ENCODE data around the gene SLC25A22. TPM values are rescaled to one million over a fixed set of nuclear protein-coding genes. Genes with fewer than 3 reads are reported as not detected.

SLC25A22 gene
- polyA plus RNA-seq, 1 donor (not counting 4 experiments of a cell fraction or from before 2014, with no cell fraction given) = 13.5 TPM

DNA sequence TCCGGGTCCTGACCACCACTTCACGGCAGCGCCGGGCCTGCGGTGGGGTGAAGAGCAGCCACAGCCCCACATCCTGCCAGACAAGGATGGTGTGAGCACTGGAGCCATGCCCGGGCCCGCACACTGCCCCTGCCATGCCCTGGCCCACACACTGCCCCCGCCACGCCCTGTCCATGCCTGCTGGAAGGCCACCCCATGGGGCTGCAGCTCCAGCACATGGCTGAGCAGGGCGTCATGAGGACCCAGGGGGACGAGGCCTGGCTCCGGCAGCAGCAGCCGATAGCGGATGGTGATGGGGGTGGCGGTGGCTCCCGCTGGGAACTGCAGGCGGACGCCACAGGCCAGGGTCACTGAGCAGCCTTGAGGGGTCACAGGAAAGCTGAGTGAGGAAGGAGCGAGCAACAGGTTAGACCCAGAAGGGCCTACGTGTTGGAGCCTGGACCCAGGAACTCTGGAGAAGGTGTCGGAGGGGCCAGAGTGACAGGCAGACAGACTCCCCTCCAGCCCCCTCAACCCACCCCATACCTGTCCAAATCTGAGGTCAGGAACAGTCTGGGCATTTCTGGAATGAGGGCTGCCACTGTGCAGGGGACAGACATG is 4.0 kb upstream of the SLC25A22 start:
- H2AFZ ChIP-seq (ENCODE audit: control insufficient read depth, low read length) = no peak overlapping the region
- no peak overlapping the region for H3K9ac ChIP-seq (ENCODE audit: control insufficient read depth, extremely low read depth, insufficient read depth, low read length)
- TF ChIP-seq, protein P1, sequence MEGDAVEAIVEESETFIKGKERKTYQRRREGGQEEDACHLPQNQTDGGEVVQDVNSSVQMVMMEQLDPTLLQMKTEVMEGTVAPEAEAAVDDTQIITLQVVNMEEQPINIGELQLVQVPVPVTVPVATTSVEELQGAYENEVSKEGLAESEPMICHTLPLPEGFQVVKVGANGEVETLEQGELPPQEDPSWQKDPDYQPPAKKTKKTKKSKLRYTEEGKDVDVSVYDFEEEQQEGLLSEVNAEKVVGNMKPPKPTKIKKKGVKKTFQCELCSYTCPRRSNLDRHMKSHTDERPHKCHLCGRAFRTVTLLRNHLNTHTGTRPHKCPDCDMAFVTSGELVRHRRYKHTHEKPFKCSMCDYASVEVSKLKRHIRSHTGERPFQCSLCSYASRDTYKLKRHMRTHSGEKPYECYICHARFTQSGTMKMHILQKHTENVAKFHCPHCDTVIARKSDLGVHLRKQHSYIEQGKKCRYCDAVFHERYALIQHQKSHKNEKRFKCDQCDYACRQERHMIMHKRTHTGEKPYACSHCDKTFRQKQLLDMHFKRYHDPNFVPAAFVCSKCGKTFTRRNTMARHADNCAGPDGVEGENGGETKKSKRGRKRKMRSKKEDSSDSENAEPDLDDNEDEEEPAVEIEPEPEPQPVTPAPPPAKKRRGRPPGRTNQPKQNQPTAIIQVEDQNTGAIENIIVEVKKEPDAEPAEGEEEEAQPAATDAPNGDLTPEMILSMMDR (optimal IDR thresholded peaks at IDR 0.05 in 1 of 3, IDR thresholded peaks at IDR 0.05 in 1 of 3, conservative IDR thresholded peaks at IDR 0.05 in 1 of 3; ENCODE audit: extremely low read depth in 1 of 3, insufficient read depth in 2 of 3, low read length in 3 of 3) = no peak
- TF ChIP-seq EZH2 (IDR thresholded peaks at IDR 0.05; ENCODE audit: low read length) = no peak
- H3K9me1 ChIP-seq (ENCODE audit: control insufficient read depth, extremely low read depth, insufficient read depth, low read length) = no peaks in the 10 kb centered on the region
- H3K36me3 ChIP-seq (ENCODE audit: control insufficient read depth in 2 of 2, extremely low read depth in 1 of 2, insufficient read depth in 2 of 2, low read length in 2 of 2) = peaks cover 0 to 17% of the 10 kb centered on the region in 2 experiments
- H3K27me3 ChIP-seq (ENCODE audit: control insufficient read depth, extremely low read depth, insufficient read depth, low read length) = no peaks in the 10 kb centered on the region
- H3K4me1 ChIP-seq (ENCODE audit: control insufficient read depth, extremely low read depth, insufficient read depth, low read length) = peaks cover 19% of the 10 kb centered on the region
- no peak overlapping the region for H3K4me3 ChIP-seq (ENCODE audit: control insufficient read depth in 2 of 3, extremely low read depth in 1 of 3, insufficient read depth in 2 of 3, low read depth in 1 of 3, low read length in 3 of 3)
- no peak overlapping the region for H3K27ac ChIP-seq (ENCODE audit: control insufficient read depth, insufficient read depth, low read length)
- H3K9me3 ChIP-seq (ENCODE audit: control insufficient read depth, low read depth, low read length) = no peaks in the 10 kb centered on the region
- dilution Hi-C loops (cut with MboI; ENCODE audit: extremely low pct_ligation_motif_present, low sequenced_read_pairs) = no loop called here
- no peak overlapping the region for H3K4me2 ChIP-seq (ENCODE audit: control insufficient read depth, extremely low read depth, insufficient read depth, low read depth, low read length)
- no peaks in the 10 kb centered on the region for H3K79me2 ChIP-seq (ENCODE audit: control insufficient read depth, insufficient read depth, low read length)
- H4K20me1 ChIP-seq (ENCODE audit: control insufficient read depth, extremely low read depth, insufficient read depth, low read length) = no peaks in the 10 kb centered on the region
- DNase-seq (ENCODE audit: low read depth, low spot score) (no peak), FAIRE-seq (no peak)

DNA sequence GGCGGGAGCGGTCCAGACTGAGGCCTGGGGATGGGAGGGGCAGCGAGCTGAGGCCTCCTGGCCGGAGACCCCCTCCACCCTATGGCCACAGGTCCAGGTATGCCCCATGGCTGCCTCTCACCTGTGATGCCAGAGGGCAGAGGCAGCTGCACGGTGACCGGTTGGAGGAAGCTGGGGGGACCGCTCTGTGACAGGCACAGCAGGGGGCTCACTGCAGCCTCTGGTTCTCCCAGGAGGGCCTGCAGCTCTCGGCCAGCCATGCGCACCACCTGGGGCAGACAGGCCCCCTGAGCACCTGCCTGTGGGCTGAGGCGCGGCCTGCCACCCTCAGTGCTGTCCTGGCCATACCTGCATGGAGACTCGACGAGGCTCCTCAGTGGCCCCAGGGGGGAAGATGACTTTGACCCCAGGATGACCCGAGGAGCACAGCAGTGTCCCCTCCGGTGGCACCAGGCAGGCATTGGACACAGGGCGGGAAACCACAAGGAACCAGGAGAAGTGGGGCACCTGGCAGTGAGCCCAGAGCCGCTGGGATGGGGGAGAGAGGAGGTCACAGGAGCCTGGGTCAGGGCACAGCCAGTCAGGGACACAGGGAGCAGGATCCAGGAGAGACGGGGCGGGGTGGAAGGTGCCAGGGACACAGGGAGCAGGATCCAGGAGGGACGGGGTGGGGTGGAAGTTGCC is 3.2 kb upstream of the SLC25A22 start:
- Histone ChIP-seq H3K36me3 (ENCODE audit: control insufficient read depth in 2 of 2, extremely low read depth in 1 of 2, insufficient read depth in 2 of 2, low read length in 2 of 2) (peaks cover 0 to 17% of the 10 kb centered on the region in 2 experiments), H3K79me2 (ENCODE audit: control insufficient read depth, insufficient read depth, low read length) (no peaks in the 10 kb centered on the region), H3K4me3 (ENCODE audit: control insufficient read depth in 2 of 3, extremely low read depth in 1 of 3, insufficient read depth in 2 of 3, low read depth in 1 of 3, low read length in 3 of 3) (no peak overlapping the region), H3K27me3 (ENCODE audit: control insufficient read depth, extremely low read depth, insufficient read depth, low read length) (no peaks in the 10 kb centered on the region), H3K27ac (ENCODE audit: control insufficient read depth, insufficient read depth, low read length) (no peak overlapping the region), H4K20me1 (ENCODE audit: control insufficient read depth, extremely low read depth, insufficient read depth, low read length) (no peaks in the 10 kb centered on the region), H2AFZ (ENCODE audit: control insufficient read depth, low read length) (no peak overlapping the region), H3K9ac (ENCODE audit: control insufficient read depth, extremely low read depth, insufficient read depth, low read length) (no peak overlapping the region), H3K9me3 (ENCODE audit: control insufficient read depth, low read depth, low read length) (no peaks in the 10 kb centered on the region), H3K4me2 (ENCODE audit: control insufficient read depth, extremely low read depth, insufficient read depth, low read depth, low read length) (no peak overlapping the region), H3K4me1 (ENCODE audit: control insufficient read depth, extremely low read depth, insufficient read depth, low read length) (peaks cover 28% of the 10 kb centered on the region), H3K9me1 (ENCODE audit: control insufficient read depth, extremely low read depth, insufficient read depth, low read length) (no peaks in the 10 kb centered on the region)
- no peak for FAIRE-seq
- DNase-seq (ENCODE audit: low read depth, low spot score) = no peak
- dilution Hi-C loops (cut with MboI; ENCODE audit: extremely low pct_ligation_motif_present, low sequenced_read_pairs) = no loop called here
- TF ChIP-seq, protein P1 (optimal IDR thresholded peaks at IDR 0.05 in 1 of 3, IDR thresholded peaks at IDR 0.05 in 1 of 3, conservative IDR thresholded peaks at IDR 0.05 in 1 of 3; ENCODE audit: extremely low read depth in 1 of 3, insufficient read depth in 2 of 3, low read length in 3 of 3) = no peak
- TF ChIP-seq EZH2 (IDR thresholded peaks at IDR 0.05; ENCODE audit: low read length) = no peak
